PC-3 (cell line): ENCODE measurements around the gene BASP1.

Source experiments
- EZH2 ChIP-seq: fragments of 300-600 bp; sonication (generic); IDR thresholded peaks from one replicate; pipeline ENCODE4 v1.6.1; 2017; ENCODE audit warnings: antibody characterized with exemption, mild to moderate bottlenecking, low read length; ENCODE audit not compliant: unreplicated experiment
- EZH2phosphoT487 ChIP-seq: fragments of 300-600 bp; sonication (generic); IDR thresholded peaks from 2 replicates; pipeline ENCODE4 v1.6.1; 2018; ENCODE audit warnings: mild to moderate bottlenecking, antibody characterized with exemption, low read length, borderline replicate concordance
- TF ChIP-seq, protein P1 (sequence below): fragments of 300-600 bp; sonication (generic); conservative IDR thresholded peaks from 2 replicates; pipeline ENCODE4 v1.5.1; 2017; ENCODE audit warnings: antibody characterized with exemption, low read depth, mild to moderate bottlenecking, low read length

- TF ChIP-seq, protein P1, sequence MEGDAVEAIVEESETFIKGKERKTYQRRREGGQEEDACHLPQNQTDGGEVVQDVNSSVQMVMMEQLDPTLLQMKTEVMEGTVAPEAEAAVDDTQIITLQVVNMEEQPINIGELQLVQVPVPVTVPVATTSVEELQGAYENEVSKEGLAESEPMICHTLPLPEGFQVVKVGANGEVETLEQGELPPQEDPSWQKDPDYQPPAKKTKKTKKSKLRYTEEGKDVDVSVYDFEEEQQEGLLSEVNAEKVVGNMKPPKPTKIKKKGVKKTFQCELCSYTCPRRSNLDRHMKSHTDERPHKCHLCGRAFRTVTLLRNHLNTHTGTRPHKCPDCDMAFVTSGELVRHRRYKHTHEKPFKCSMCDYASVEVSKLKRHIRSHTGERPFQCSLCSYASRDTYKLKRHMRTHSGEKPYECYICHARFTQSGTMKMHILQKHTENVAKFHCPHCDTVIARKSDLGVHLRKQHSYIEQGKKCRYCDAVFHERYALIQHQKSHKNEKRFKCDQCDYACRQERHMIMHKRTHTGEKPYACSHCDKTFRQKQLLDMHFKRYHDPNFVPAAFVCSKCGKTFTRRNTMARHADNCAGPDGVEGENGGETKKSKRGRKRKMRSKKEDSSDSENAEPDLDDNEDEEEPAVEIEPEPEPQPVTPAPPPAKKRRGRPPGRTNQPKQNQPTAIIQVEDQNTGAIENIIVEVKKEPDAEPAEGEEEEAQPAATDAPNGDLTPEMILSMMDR: no peak
- TF ChIP-seq EZH2 (no peak), EZH2phosphoT487 (no peak)
Measured at GRCh38 chr5:17230808-17231525, 13.5 kb downstream of the BASP1 start.
